Left colon (tissue), 2 donors: Measurements from ENCODE around the gene SRGAP1. TPM values are rescaled to one million over a fixed set of nuclear protein-coding genes. Genes with fewer than 3 reads are reported as not detected.
"Not testable (repeated sequence)": the region's sequence is repeated elsewhere in the genome, so short reads cannot be mapped to it uniquely, and the experiment has no call there.

ENCODE experiments used
- ATAC-seq: fragments of 200-7000 bp; cut with Tn5 transposase; one replicate; pipeline ENCODE4 v1.9.1; 2020; ENCODE audit warnings: mild to moderate bottlenecking, moderate library complexity
- DNase-seq, 2 donors: peaks; one replicate each; pipeline ENCODE4 v3.0.0-alpha.2; 2020
- intact Hi-C, 2 donors: fragments of 100-400 bp; cut with DNase I in 1 of 2; cut with micrococcal nuclease in 1 of 2; formaldehyde crosslinking; loops; one replicate each; pipeline versions ENCODE4 v1.11.2 to v1.14.0; 2022; cut with DNase I, micrococcal nuclease
- total RNA-seq, 2 donors: library from RNA; stranded (reverse); fragmentation: NEBNext Ultra II Directional; extraction: Animal tissue kit (Norgen Biotek cat#: 25700); gene quantifications; one replicate each; pipeline ENCODE4 v1.2.1, GENCODE V29; 2021
- donor health status: DM: no; HTN: no; CAD: no.
- donor health status: DM: yes; HTN: yes; CAD: no.

The SRGAP1 gene
- total RNA-seq, 2 donors from 2014 or later = 18.6 to 22.7 TPM

DNA sequence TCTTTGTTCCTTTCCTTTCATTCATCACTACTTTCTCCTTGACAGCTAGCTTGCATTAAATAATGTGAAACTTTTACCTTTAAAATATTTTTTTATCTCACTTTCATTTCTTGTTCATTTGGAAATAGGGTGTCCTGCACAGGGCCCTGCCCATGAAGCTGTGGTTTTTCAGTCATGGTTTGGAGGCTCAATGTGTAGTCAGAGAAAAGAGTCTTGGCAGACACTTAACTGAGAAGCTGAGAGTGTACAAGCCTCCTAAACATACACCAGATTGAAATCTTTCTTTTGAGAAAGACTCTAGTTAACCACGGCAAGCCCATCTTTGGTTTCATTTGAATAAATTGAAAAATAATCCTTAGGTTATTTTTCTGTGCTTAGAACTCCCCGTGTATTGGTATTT, 303.4 kb downstream of the SRGAP1 start:
- ATAC-seq = no peak
- intact Hi-C loops = no loop called here
- DNase-seq = no peak

DNA sequence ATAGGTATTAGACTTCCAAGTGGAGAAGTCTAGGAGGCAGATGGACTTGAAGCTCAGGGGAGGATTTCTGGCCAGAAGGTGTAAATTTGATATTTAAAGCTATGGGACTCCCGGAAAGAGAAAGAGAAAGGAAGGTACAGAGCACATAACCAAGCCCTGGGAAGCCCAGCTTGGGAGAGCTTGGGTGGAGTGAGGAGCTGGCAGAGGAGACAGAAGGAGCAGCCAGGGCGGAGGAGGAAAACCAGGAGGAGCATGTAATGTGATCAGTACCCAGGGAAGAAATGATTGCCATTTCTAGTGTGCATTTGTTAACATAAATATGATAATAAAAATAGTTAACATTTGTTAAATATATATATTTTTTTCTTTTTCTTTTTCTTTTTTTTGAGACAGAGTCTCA, 310.2 kb downstream of the SRGAP1 start:
- DNase-seq (no peak), ATAC-seq (peak; percentile 37)
- intact Hi-C loops = no loop called here

DNA sequence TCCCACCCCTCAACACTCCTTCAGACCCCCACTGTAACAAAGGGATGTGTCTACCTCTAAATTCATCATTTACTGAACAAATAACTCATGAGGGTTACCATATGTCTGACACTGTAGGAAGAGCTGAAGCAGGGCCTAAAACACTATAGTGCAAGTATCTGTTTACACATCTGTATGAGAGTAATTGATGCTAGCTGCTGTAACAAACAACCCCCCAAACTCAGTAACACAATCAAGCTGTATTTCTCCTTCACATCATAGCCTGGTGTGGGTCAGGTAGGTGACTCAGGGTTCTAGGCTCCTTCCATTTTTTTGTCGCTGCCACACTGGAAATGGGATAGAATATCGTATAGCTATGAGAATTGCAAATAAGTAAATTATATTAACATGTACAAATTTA, 312.6 kb downstream of the SRGAP1 start:
- intact Hi-C loops = no loop called here
- DNase-seq (no peak), ATAC-seq (no peak)

DNA sequence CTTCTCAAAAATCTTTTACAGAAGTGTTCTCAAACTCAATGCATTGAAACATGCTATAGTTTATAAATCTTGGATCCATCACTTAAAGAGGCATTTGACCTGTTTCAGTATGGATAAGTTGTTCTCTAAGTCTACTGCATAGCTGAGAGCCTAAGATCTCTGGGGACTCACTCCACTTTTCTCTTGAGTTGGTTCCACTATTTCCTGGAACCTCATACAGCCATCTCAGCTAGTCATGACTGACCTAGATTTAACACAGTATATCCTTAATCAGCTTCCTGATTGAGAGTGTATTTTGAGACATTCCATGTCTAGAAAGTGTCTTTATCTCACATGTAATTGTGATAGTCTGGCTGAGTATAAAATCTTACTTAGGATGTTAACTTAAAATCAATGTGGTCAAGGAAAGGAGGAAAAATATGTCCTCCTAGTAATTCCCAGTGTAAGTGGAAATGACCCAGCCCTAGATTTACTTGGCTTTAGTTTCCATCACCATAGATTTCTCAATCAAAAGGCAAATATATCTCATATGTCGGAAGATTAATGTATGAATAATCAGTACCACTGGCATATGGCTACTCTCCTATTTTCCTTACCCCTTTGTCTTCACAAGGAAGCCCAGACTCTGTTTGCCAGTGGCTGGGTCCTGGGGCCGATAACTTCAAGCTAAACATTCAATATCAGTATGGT, 315.7 kb downstream of the SRGAP1 start:
- no peak for DNase-seq
- ATAC-seq = no peak
- intact Hi-C loops = no loop called here

DNA sequence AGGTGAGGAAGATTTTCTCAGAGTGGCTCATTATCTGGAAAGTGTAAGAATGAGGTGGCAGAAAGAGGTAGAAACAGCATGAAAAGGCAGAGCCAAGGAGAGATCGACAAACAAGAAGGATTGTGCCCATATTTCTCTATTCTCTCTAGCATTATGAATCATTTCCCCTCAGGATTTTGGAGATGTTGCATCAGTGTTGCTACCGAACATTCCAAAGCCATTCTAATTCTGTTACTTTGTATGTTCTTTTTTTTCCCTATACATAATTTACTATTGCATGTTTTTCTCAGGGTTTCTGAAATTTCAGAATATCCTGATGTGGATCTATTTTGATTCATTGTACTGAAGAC, 316.2 kb downstream of the SRGAP1 start:
- ATAC-seq (no peak), DNase-seq (no peak)
- intact Hi-C loops = no loop called here

DNA sequence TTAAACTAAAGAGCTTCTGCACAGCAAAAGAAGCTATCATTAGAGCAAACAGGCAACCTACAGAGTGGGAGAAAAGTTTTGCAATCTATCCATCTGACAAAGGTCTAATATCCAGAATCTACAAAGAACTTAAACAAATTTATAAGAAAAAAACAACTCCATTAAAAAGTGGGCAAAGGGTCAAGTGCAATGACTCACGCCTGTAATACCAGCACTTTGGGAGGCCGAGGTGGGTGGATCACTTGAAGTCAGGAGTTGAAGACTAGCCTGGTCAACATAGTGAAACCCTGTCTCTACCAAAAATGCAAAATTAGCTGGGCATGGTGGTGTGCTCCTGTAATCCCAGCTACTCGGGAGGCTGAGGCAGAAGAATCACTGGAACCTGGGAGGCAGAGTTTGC, 322.1 kb downstream of the SRGAP1 start:
- ATAC-seq, intact Hi-C loops, DNase-seq: not testable (repeated sequence)

DNA sequence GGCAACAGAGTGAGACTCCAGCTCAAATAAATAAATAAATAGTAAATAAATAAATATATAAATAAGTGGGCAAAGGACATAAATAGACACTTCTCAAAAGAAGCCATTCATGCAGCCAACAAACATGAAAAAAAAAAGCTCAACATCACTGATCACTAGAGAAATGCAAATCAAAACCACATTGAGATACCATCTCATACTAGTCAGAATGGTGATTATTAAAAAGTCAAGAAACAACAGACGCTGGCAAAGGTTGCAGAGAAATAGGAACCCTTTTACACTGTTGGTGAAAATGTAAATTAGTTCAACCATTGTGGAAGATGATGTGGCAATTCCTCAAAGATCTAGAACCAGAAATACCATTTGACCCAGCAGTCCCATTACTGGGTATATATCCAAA, 322.5 kb downstream of the SRGAP1 start:
- intact Hi-C loops, ATAC-seq, DNase-seq: not testable (repeated sequence)

DNA sequence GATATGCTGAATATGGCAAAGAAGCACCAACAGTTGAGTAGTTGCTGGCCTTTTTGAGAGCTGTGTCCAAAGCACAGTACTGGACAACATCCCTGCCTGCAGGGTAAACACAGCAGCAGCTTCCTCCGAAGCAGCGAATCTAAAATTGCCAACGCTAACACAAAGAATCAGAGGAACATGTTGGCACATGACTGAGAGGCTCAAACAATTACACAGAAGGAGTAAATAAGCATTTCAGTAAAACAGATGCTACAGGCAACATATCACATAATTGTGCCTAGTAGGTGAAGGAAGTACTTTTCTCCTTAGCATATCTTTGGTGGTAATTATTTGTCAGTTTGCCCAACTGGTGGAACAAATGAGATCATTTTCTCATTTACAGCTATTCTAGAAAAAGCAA, 325.5 kb downstream of the SRGAP1 start:
- ATAC-seq (no peak), DNase-seq (no peak)
- intact Hi-C loops = no loop called here

DNA sequence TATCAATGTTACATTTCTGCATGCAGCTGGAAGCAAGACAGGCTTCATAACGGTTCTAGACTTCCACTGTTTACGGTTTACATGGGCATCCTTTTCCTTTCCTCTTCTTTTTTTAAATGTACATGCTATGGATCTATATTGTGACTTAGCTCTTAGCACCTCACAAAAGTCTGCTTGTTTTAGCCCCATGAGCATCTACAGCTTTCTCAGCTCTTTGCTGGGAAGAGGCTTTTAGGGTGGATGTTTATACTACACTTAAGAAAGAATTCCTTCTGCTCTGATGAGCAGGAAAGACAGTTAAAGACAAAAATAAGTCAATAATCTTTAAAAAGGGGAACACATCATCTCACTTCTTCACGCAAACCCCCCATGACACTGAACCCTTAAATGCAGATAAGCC, 326.2 kb downstream of the SRGAP1 start:
- DNase-seq (no peak), ATAC-seq (no peak)
- intact Hi-C loops = no loop called here

DNA sequence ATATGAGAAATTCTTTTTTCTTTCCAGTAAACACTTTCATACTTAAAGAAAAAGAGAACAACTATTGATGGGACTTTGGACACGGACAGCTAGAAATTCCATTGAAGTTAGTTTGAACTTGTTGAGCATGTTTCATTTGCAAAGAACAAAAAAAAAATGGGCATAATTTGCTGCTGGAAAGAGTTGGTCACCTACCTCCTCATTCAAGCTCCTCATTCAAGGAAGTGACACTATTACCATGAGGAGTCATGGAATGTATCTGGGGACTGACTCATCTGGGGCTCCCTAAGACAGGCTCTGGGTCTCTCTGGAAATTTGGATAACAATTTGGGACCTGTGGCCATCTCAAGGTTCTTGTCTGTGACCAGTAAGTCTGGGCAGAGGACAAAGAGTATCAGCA, 327.2 kb downstream of the SRGAP1 start:
- intact Hi-C loops = no loop called here
- DNase-seq (no peak), ATAC-seq (no peak)

DNA sequence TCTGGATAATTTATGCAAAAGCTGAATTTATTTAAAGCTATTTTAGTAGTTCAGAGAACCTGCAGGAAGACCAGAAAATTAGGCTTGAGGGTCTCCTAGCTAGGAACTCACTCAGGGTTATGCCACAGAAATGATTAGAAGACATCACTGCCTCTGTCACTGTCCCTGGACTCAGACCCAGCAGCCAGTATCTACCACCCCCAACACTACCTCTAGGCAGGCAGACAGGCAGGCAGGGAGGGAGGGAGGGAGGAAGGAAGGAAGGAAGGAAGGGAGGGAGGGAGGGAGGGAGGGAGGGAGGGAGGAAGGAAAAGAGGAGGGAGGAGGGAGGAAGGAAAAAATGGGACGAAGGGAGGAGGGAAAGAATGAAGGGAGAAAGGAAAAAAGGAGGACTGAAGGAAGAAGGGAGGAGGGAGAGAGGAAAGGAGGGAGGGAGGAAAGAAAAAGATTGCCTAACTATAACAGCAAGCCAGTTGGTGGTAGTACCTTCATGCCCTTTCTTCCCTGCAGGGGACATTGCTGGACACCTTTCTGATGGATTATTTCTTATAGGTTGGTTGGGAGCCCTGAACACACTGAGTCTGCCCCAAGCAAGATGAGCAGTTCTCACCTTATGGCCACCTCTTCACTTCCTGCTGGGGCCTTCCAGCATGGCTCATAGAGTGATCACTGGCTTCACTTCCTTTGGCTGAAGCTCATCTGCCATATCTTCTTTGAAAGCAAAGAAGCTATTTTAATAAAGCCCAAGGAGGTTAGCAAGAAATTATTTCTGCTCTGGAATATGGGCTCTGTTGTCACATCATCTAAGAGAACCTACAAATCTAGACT, 327.9 kb downstream of the SRGAP1 start:
- no peak for ATAC-seq
- intact Hi-C loops = no loop called here
- DNase-seq = no peak

DNA sequence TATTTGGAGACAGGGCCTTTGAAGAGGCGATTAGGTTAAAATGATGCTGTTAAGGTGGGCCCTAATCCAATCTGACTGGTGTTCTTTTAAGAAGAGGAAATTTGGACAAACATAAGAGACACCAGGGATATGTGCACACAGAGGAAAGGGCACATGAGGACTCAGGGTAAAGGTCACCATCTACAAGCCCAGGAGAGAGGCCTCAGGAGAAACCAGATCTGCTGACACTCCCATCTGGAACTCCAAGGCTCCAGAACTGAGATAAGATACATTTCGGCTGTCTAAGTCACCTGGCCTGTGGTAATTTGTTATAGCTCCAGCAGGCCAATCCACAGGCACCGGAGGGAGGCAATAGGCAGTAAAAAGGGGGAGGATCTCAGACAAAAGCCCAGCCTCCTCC, 329.0 kb downstream of the SRGAP1 start:
- intact Hi-C loops = no loop called here
- DNase-seq (no peak), ATAC-seq (peak; percentile 64)

DNA sequence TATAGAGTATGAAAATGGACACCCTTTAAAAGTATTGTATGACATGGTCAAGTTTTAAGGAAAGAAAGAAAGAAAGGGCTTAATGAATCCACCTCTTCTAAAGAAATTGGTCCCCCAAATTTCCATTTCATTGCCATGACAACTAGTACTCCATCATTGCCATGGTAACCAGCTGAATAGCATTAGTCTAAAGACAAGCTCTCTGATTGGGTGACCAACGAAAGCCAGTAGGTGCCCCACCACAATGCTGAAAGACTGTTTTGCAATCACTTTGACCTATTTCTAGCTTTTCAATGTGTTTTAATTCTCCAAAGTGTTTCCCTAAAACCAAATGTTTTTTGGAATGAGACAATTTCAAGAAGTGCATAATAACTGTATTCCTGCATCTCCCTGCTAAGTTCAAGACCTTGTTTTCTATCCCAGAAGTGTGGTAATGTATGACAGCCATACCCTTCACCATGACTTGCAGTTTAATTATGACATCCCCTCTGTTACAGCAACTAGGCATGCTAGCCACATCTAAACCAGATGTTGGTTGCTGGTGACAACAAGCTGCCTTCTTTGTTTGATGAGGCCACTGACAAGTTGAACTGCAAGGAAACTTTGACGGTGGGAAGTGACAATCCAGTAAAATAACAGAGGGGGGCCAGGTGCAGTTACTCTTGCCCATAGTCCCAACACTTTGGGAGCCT, 330.9 kb downstream of the SRGAP1 start:
- ATAC-seq (no peak), DNase-seq (no peak)
- intact Hi-C loops = no loop called here

DNA sequence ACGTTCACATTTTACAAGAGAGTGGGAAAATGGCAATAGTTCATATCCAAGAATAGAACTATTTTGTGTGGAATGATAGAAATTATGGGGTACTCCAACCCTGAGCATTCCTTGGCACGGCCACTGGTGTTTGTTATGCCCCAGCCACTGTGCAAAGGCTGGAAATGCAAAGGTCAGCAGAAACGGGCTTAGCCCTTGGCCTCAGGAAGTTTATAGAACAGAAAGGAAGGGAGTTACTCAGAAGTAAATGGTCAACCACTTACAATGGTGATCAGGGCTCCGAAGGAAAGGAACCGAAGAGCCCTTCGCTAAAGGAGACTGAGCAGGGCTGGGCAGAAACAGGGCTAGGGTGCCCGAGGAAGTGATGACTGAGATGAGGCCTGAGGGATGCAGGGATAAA, 332.5 kb downstream of the SRGAP1 start:
- ATAC-seq (no peak), DNase-seq (no peak)
- intact Hi-C loops = no loop called here

DNA sequence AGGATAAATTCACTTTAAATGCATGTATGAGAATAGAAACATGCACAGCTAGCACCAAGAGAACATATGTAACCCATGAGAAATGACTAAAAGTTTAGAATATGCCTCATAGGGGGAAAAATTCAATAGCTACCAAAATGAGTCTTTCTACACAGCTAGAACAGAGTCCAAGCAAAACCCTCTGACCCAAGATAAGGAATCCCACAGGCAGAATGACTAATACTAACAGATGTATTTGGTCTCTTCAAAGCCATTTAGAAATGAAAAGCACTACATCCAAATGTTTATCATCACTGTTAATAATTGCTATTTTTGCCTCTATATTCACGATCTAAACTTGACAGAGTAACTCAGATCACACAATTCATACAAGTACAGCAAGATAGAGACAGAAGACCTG, 333.6 kb downstream of the SRGAP1 start:
- DNase-seq (no peak), ATAC-seq (no peak)
- intact Hi-C loops = no loop called here

DNA sequence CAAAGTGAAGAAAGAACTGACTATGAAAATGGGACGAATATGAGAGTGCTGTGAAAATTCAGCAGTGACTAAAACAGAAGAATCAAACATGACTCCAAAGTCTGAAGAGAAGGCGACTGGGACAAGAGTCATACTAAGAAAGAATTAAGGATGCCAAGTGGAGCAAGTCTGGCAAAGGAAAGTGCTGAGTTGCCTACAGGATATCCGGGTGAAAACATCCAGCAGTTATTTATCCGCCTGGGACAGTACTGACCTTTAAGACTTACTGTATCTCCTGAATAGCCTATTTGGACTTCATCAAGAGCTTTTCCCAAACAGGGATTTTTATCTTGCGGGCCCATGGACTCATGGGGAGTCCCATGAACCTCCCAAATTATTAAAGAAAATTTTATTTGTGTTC, 336.5 kb downstream of the SRGAP1 start:
- intact Hi-C loops = loop anchor here in 1 of 2 donors (5.0 to 10.0 kb wide), 2 partner anchors 74 to 344 kb away; no protein-coding TSS in a partner anchor
- ATAC-seq (no peak), DNase-seq (no peak)

DNA sequence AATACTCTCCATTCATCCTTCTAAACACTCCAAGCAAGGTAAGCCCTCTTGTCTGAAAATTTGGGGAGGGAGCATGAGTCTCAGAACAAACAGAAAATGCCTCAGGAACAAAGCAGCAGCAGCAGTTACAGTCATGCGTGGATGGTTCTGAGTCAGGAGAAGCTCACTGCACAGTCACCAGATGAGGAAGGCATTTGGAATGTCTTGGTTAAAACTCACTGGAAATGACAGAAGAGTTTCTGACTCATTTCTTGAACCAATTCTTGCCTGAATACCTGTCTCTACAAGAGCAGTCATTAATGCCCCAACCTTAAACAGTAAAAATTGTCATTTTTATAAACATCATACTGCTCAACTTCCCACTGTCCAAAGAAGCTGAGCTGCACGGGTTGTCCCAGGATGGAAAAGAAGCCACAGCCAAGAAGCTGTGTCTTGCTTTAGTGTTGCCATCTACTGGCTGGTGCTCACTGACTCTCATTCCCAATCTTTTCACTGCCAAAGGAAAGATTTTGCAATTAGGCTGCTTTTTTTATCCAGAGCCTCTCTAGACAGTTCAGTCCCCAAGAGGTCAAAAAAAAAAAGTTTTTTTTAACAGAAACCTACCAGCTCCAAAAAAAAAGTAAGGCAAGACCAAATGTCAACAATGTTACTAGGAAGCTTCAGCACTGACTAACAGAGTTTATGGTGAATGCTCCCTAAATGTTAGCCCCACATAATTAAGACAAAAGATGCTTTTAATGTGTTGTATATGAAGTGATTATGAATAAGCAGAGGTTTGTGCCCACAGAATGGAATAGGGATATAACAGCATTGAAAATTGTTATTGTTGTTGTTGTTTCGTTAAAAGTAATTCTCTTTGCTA, 337.2 kb downstream of the SRGAP1 start:
- peak; percentile 21 to 43 for DNase-seq
- intact Hi-C loops = loop anchor here in 1 of 2 donors (5.0 to 10.0 kb wide), 2 partner anchors 73 to 344 kb away; no protein-coding TSS in a partner anchor
- ATAC-seq = peak; percentile 91

DNA sequence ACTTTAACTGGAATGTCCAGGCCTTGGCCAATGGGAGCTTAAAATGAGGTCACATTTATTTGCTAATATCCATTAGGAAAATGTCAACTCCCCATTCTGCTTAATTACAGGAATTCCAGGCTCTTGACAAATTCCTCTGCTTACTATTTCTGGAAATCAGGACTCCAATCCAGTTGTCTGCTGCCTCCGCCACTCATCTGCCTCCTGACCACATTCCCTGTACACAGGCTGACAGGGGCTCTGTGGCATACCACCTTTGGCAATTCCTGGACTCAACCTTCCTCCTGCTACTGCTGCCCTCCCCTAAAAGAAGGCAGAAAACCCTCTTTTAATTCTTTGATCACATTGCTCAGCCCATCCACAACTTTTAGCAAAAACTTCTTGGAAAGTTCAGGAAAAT, 339.7 kb downstream of the SRGAP1 start:
- intact Hi-C loops = loop anchor here in 1 of 2 donors (5.0 to 10.0 kb wide), 2 partner anchors 71 to 347 kb away; no protein-coding TSS in a partner anchor
- DNase-seq (no peak), ATAC-seq (no peak)

DNA sequence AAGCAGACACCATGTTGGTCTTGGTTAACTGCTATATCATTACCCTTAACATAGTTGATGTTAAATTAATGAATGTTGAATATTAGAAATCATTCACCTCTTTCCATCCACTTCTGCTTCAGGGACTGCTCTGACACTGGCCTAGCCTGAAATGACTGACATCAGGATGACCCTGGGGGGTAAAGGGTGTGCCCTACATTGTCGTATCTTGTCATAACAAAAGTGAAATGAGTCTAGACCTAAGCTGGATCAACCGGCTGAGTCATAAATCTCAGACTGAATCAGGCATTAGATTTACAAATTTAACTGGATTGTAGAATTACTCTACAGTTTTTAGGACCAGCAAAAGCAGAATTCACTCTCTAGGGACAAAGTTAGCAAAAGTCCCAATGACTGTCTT, 342.3 kb downstream of the SRGAP1 start:
- DNase-seq = no peak
- ATAC-seq = no peak
- intact Hi-C loops = loop anchor here in 1 of 2 donors (10.0 kb wide), 1 partner anchor 68 kb away; no protein-coding TSS in a partner anchor
